SK-N-SH (cell line): ENCODE measurements around the gene FOXP1. TPM values are rescaled to one million over a fixed set of nuclear protein-coding genes. Genes with fewer than 3 reads are reported as not detected.

ENCODE experiments used
- CTCF ChIA-PET: fragments of 300-600, 350-600 bp; formaldehyde crosslinking; extraction: SDS; loops from one replicate; lab custom pipeline; 2021; lab: Yijun Ruan, JAX
- POLR2A ChIA-PET: fragments of 350-600 bp; sonication (Branson Sonifier 250); formaldehyde crosslinking; extraction: SDS; loops from one replicate; lab custom pipeline; 2020; ENCODE audit warnings: antibody characterized with exemption, inconsistent platforms; lab: Yijun Ruan, JAX
- DNase-seq: peaks from one replicate; pipeline ENCODE4 v3.0.0; 2012
- H2AFZ ChIP-seq: fragments of 200-600 bp; sonication (generic); 2 replicates; pipeline ENCODE4 v1.8.1; 2016; ENCODE audit warnings: antibody characterized with exemption, mild to moderate bottlenecking, low read depth
- H3F3A ChIP-seq: fragments of 200-600 bp; sonication (generic); replicated peaks from 2 replicates; pipeline ENCODE3; 2016; ENCODE audit warnings: antibody characterized with exemption, mild to moderate bottlenecking; ENCODE audit not compliant: insufficient read depth
- H3K27ac ChIP-seq, 2 experiments: fragments of 200-500 bp in 1 of 2; fragments of 200-600 bp in 1 of 2; sonication (Bioruptor generic) in 1 of 2; sonication (generic), shearing (Covaris generic) in 1 of 2; 2 replicates each; pipeline versions ENCODE4 v1.5.1 to v1.6.1; 2014 to 2016; ENCODE audit warnings: low read depth in 2 of 2, inconsistent platforms in 1 of 2, low read length in 1 of 2, mild to moderate bottlenecking in 1 of 2, mixed read lengths in 1 of 2
- H3K27me3 ChIP-seq: fragments of 200-600 bp; sonication (generic), shearing (Covaris generic); 2 replicates; pipeline ENCODE4 v1.6.1; 2016; ENCODE audit warnings: mixed run types; ENCODE audit not compliant: insufficient read depth
- H3K36me3 ChIP-seq, 2 experiments: fragments of 200-500 bp in 1 of 2; fragments of 200-600 bp in 1 of 2; sonication (Bioruptor generic) in 1 of 2; sonication (generic) in 1 of 2; replicated peaks in 1 of 2; 2 replicates each; pipeline versions ENCODE3 to v1.5.1; 2014 to 2016; ENCODE audit warnings: low read length in 1 of 2, mild to moderate bottlenecking in 1 of 2; ENCODE audit not compliant: insufficient read depth in 2 of 2, control insufficient read depth in 1 of 2
- H3K4me1 ChIP-seq, 2 experiments: fragments of 200-500 bp in 1 of 2; fragments of 200-600 bp in 1 of 2; sonication (Bioruptor generic) in 1 of 2; sonication (generic), shearing (Covaris generic) in 1 of 2; 2 replicates each; pipeline versions ENCODE4 v1.5.1 to v1.6.1; 2014 to 2016; ENCODE audit warnings: low read depth in 1 of 2, low read length in 1 of 2, mixed run types in 1 of 2; ENCODE audit not compliant: insufficient read depth in 2 of 2, control insufficient read depth in 1 of 2
- H3K4me2 ChIP-seq: fragments of 200-600 bp; sonication (generic), shearing (Covaris generic); 2 replicates; pipeline ENCODE4 v1.6.1; 2017; ENCODE audit warnings: mixed run types
- H3K4me3 ChIP-seq, 2 experiments: fragments of 200-500 bp in 1 of 2; fragments of 200-600 bp in 1 of 2; sonication (Bioruptor generic) in 1 of 2; sonication (generic), shearing (Covaris generic) in 1 of 2; 2 replicates each; pipeline versions ENCODE4 v1.5.1 to v1.8.1; 2014 to 2016; ENCODE audit warnings: low read depth in 2 of 2, inconsistent platforms in 1 of 2, low read length in 1 of 2, mild to moderate bottlenecking in 1 of 2, mixed read lengths in 1 of 2, moderate library complexity in 1 of 2
- H3K79me2 ChIP-seq: fragments of 200-600 bp; sonication (generic); 2 replicates; pipeline ENCODE4 v1.8.1; 2017; ENCODE audit warnings: mild to moderate bottlenecking; ENCODE audit not compliant: insufficient read depth
- H3K9ac ChIP-seq: fragments of 200-600 bp; sonication (generic); 2 replicates; pipeline ENCODE4 v1.6.1; 2017; ENCODE audit warnings: mixed run types
- H3K9me2 ChIP-seq: fragments of 200-600 bp; sonication (generic); 2 replicates; pipeline ENCODE4 v1.6.1; 2017; ENCODE audit warnings: mixed run types
- H3K9me3 ChIP-seq: fragments of 200-600 bp; sonication (generic); 2 replicates; pipeline ENCODE4 v1.6.1; 2017; ENCODE audit warnings: mixed run types, mild to moderate bottlenecking, moderate library complexity
- H4K20me1 ChIP-seq: fragments of 200-600 bp; sonication (generic); 2 replicates; pipeline ENCODE4 v1.6.1; 2017; ENCODE audit warnings: mild to moderate bottlenecking, mixed run types; ENCODE audit not compliant: insufficient read depth
- ELF1 ChIP-seq: IDR thresholded peaks from 2 replicates; pipeline ENCODE4 v1.4.0; 2012
- FOXJ3 ChIP-seq: sonication (generic); formaldehyde crosslinking; IDR thresholded peaks from 2 replicates; pipeline ENCODE4 v1.5.1; 2020; ENCODE audit warnings: mild to moderate bottlenecking, missing genetic modification reagents
- FOXM1 ChIP-seq: IDR thresholded peaks from 2 replicates; pipeline ENCODE4 v1.4.0; 2012; ENCODE audit warnings: low read depth, mild to moderate bottlenecking
- GATA2 ChIP-seq: sonication (generic); formaldehyde crosslinking; IDR thresholded peaks from 2 replicates; pipeline ENCODE4 v1.5.0; 2020; ENCODE audit warnings: mild to moderate bottlenecking, missing genetic modification reagents
- JUND ChIP-seq: IDR thresholded peaks from 2 replicates; pipeline ENCODE4 v1.4.0; 2012
- MEF2A ChIP-seq: IDR thresholded peaks from 2 replicates; pipeline ENCODE4 v1.4.0; 2012; ENCODE audit warnings: low read depth, borderline replicate concordance
- POLR2AphosphoS5 ChIP-seq: IDR thresholded peaks from 2 replicates; pipeline ENCODE4 v1.6.1; 2012; ENCODE audit warnings: low read depth, low read length
- RAD21 ChIP-seq: IDR thresholded peaks from 2 replicates; pipeline ENCODE4 v1.6.1; 2012; ENCODE audit warnings: mild to moderate bottlenecking, low read length
- TCF12 ChIP-seq: IDR thresholded peaks from 2 replicates; pipeline ENCODE4 v1.4.0; 2012
- YY1 ChIP-seq: IDR thresholded peaks from 2 replicates; pipeline ENCODE4 v1.4.0; 2012; ENCODE audit warnings: low read depth, mild to moderate bottlenecking
- WGBS: methylation state at CpG from one replicate; pipeline ENCODE4 v1.1.6; 2017; ENCODE audit warnings: low lambda C conversion rate; 5-methylcytosine and 5-hydroxymethylcytosine counted together
- polyA plus RNA-seq, 3 experiments: library from polyadenylated mRNA; depleted of rRNA; stranded (reverse); fragments of >200 nt; gene quantifications; 2 replicates each; pipeline ENCODE4 v1.2.3, GENCODE V29; 2012
- TF ChIP-seq, protein P1 (sequence below): fragments of 150-350 bp; IDR thresholded peaks from 2 replicates; pipeline ENCODE4 v1.6.1; 2016; ENCODE audit warnings: mild to moderate bottlenecking, low read depth, low read length
- TF ChIP-seq, protein P2 (sequence below): IDR thresholded peaks from 2 replicates; pipeline ENCODE4 v1.4.0; 2012; ENCODE audit warnings: low read depth, borderline replicate concordance
- TF ChIP-seq, protein P3 (sequence below): fragments of 200-600 bp; sonication (generic); IDR thresholded peaks from 2 replicates; pipeline ENCODE4 v1.6.1; 2017; ENCODE audit warnings: antibody characterized with exemption, mild to moderate bottlenecking, moderate library complexity
- TF ChIP-seq, protein P4 (sequence below): IDR thresholded peaks from 2 replicates; pipeline ENCODE4 v1.4.0; 2012; ENCODE audit warnings: low read depth, borderline replicate concordance

The FOXP1 gene
- polyA plus RNA-seq, 1 of the 3 experiments (the other 2 are of a cell fraction) = 8.8 TPM

DNA sequence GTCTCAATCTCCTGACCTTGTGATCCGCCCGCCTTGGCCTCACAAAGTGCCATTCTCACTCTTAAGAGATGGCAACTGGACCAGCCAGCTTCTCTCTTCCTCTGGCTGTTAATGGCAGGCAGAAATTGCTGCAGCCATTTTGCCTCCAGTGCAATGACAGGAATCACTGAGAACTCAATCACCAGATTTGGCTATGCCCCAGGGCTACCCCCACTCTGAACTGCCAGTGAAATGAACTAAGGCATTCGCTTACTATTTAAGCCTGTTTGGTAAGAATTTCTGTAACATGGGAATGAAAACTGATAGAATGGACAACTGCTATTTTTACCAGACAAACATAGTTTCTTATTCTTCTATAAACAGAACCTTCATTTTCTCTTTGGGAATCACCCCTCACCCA, 24.5 kb downstream of the FOXP1 start:
- CTCF ChIA-PET = no interaction called here
- H3K79me2 ChIP-seq = peaks cover 98% of the 10 kb centered on the region
- H3K27me3 ChIP-seq = no peaks in the 10 kb centered on the region

More for the DNA sequence above, 24.5 kb downstream of the FOXP1 start:
- Histone ChIP-seq H3K4me3 (no peak overlapping the region), H3K27ac (no peak overlapping the region), H3K9me3 (no peaks in the 10 kb centered on the region), H3K36me3 (peaks cover 4 to 40% of the 10 kb centered on the region in 2 experiments), H3K4me2 (no peak overlapping the region), H2AFZ (no peak overlapping the region), H3K9me2 (no peaks in the 10 kb centered on the region), H3K9ac (no peak overlapping the region), H3F3A (peaks cover 15% of the 10 kb centered on the region)
- POLR2A ChIA-PET = no interaction called here
- no peak for DNase-seq
- WGBS = 98% methylated on average over 3 of the region's 3 CpGs
- TF ChIP-seq RAD21 (no peak), JUND (no peak), TCF12 (no peak), ELF1 (no peak), FOXJ3 (CRISPR knock-in tag) (no peak), FOXM1 (no peak), GATA2 (CRISPR knock-in tag) (no peak), POLR2AphosphoS5 (no peak), YY1 (no peak), MEF2A (no peak)
- TF ChIP-seq, protein P1, sequence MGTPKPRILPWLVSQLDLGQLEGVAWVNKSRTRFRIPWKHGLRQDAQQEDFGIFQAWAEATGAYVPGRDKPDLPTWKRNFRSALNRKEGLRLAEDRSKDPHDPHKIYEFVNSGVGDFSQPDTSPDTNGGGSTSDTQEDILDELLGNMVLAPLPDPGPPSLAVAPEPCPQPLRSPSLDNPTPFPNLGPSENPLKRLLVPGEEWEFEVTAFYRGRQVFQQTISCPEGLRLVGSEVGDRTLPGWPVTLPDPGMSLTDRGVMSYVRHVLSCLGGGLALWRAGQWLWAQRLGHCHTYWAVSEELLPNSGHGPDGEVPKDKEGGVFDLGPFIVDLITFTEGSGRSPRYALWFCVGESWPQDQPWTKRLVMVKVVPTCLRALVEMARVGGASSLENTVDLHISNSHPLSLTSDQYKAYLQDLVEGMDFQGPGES = no peak
- TF ChIP-seq, protein P2, sequence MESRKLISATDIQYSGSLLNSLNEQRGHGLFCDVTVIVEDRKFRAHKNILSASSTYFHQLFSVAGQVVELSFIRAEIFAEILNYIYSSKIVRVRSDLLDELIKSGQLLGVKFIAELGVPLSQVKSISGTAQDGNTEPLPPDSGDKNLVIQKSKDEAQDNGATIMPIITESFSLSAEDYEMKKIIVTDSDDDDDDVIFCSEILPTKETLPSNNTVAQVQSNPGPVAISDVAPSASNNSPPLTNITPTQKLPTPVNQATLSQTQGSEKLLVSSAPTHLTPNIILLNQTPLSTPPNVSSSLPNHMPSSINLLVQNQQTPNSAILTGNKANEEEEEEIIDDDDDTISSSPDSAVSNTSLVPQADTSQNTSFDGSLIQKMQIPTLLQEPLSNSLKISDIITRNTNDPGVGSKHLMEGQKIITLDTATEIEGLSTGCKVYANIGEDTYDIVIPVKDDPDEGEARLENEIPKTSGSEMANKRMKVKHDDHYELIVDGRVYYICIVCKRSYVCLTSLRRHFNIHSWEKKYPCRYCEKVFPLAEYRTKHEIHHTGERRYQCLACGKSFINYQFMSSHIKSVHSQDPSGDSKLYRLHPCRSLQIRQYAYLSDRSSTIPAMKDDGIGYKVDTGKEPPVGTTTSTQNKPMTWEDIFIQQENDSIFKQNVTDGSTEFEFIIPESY = no peak
- TF ChIP-seq, protein P3, sequence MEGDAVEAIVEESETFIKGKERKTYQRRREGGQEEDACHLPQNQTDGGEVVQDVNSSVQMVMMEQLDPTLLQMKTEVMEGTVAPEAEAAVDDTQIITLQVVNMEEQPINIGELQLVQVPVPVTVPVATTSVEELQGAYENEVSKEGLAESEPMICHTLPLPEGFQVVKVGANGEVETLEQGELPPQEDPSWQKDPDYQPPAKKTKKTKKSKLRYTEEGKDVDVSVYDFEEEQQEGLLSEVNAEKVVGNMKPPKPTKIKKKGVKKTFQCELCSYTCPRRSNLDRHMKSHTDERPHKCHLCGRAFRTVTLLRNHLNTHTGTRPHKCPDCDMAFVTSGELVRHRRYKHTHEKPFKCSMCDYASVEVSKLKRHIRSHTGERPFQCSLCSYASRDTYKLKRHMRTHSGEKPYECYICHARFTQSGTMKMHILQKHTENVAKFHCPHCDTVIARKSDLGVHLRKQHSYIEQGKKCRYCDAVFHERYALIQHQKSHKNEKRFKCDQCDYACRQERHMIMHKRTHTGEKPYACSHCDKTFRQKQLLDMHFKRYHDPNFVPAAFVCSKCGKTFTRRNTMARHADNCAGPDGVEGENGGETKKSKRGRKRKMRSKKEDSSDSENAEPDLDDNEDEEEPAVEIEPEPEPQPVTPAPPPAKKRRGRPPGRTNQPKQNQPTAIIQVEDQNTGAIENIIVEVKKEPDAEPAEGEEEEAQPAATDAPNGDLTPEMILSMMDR = no peak
- TF ChIP-seq, protein P4, sequence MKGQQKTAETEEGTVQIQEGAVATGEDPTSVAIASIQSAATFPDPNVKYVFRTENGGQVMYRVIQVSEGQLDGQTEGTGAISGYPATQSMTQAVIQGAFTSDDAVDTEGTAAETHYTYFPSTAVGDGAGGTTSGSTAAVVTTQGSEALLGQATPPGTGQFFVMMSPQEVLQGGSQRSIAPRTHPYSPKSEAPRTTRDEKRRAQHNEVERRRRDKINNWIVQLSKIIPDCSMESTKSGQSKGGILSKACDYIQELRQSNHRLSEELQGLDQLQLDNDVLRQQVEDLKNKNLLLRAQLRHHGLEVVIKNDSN = no peak
- TF ChIP-seq, all 33 proteins: peak for 0
- H4K20me1 ChIP-seq = no peaks in the 10 kb centered on the region
- no peaks in the 10 kb centered on the region for H3K4me1 ChIP-seq
